ENCODE data around the gene IFITM10.

GRCh38 chr11:1757861-1758610 is 7.6 kb upstream of the IFITM10 start:
- TF ChIP-seq POLR2A (IDR thresholded peaks at IDR 0.05; ENCODE audit: low read length) (no peak), GATA1 (IDR thresholded peaks at IDR 0.05; ENCODE audit: low read depth, low read length) (no peak)
